Lung (tissue), 12 donors: Measurements from ENCODE around the gene PIK3R3. TPM values are rescaled to one million over a fixed set of nuclear protein-coding genes. Genes with fewer than 3 reads are reported as not detected.

Experiments
- ATAC-seq: fragments of 200-7000 bp; cut with Tn5 transposase; one replicate; pipeline ENCODE4 v1.9.1; 2020; ENCODE audit warnings: moderate number of reproducible peaks; ENCODE audit not compliant: insufficient read depth, low FRiP score
- DNase-seq, 3 donors: peaks; one replicate each; pipeline ENCODE4 v3.0.0-alpha.2; 2013 to 2017
- H3K27ac ChIP-seq, 2 donors: one replicate each; pipeline ENCODE4 v1.5.1; 2013; ENCODE audit warnings: mild to moderate bottlenecking in 2 of 2, moderate library complexity in 2 of 2, control low read depth in 1 of 2, inconsistent platforms in 1 of 2, low read depth in 1 of 2, low read length in 1 of 2
- H3K27me3 ChIP-seq, 3 donors: one replicate each; pipeline ENCODE4 v1.5.1; 2013; ENCODE audit warnings: low read length in 2 of 3; ENCODE audit not compliant: control insufficient read depth in 3 of 3, insufficient read depth in 3 of 3
- H3K36me3 ChIP-seq, 4 donors: one replicate each; pipeline ENCODE4 v1.5.1; 2013; ENCODE audit warnings: low read length in 4 of 4, mild to moderate bottlenecking in 1 of 4, moderate library complexity in 1 of 4; ENCODE audit not compliant: control insufficient read depth in 4 of 4, insufficient read depth in 4 of 4
- H3K4me1 ChIP-seq, 5 donors: one replicate each; pipeline ENCODE4 v1.5.1; 2013; ENCODE audit warnings: low read length in 5 of 5, mild to moderate bottlenecking in 2 of 5, moderate library complexity in 1 of 5; ENCODE audit not compliant: control insufficient read depth in 5 of 5, insufficient read depth in 5 of 5
- H3K4me3 ChIP-seq: one replicate; pipeline ENCODE4 v1.5.1; 2013; ENCODE audit warnings: mild to moderate bottlenecking, control low read depth, moderate library complexity
- H3K9ac ChIP-seq, 2 donors: one replicate each; pipeline ENCODE4 v1.5.1; 2013; ENCODE audit warnings: low read length in 2 of 2, control low read depth in 1 of 2; ENCODE audit not compliant: insufficient read depth in 1 of 2
- H3K9me3 ChIP-seq, 4 donors: one replicate each; pipeline ENCODE4 v1.5.1; 2013; ENCODE audit warnings: low read length in 3 of 4, mild to moderate bottlenecking in 1 of 4, moderate library complexity in 1 of 4; ENCODE audit not compliant: control insufficient read depth in 4 of 4, insufficient read depth in 3 of 4
- CTCF ChIP-seq: IDR thresholded peaks from 2 replicates; pipeline ENCODE4 v1.5.1; 2012; ENCODE audit warnings: mild to moderate bottlenecking; ENCODE audit errors: control extremely low read depth, extremely low read depth
- WGBS, 2 donors: extraction: QIAGEN DNeasy Blood & Tissue Kit; methylation state at CpG; one replicate each; pipeline ENCODE4 v1.1.7; 2013; 5-methylcytosine and 5-hydroxymethylcytosine counted together
- polyA plus RNA-seq, 2 donors: library from polyadenylated mRNA; stranded (reverse); fragments of 200-250 nt; gene quantifications; one replicate each; pipeline ENCODE4 v1.2.1, GENCODE V29; 2013
- total RNA-seq, 2 donors: library from RNA; depleted of rRNA in 1 of 2; stranded (reverse); fragments of >200 nt in 1 of 2; gene quantifications; one replicate each; pipeline ENCODE4 v1.2.1, GENCODE V29; 2014 to 2021
- donor health status: control.
- donor health status: control.
- donor health status: Bipolar disorder and iron deficiency.
- donor health status: healthy.
- donor health status: DM: yes; HTN: yes; CAD: no.

The PIK3R3 gene
- total and polyA plus RNA-seq, 4 donors: 9.1 to 36.7 (median 17.1) TPM

- Histone ChIP-seq H3K4me1 (peaks cover 3 to 24% (median 5%) of the 10 kb centered on the region in 5 donors), H3K27me3 (no peaks in the 10 kb centered on the region), H3K27ac (no peak overlapping the region), H3K9ac (no peak overlapping the region), H3K4me3 (no peak overlapping the region), H3K36me3 (peaks cover 0 to 10% (median 7%) of the 10 kb centered on the region in 4 donors), H3K9me3 (no peaks in the 10 kb centered on the region)
- no peak for ATAC-seq
- DNase-seq: peak in 2 of 3 donors; percentile 45 to 55
- TF ChIP-seq CTCF: no peak
These were observed 90.5 kb downstream of the PIK3R3 start for GRCh38 chr1:46041974-46042373.

- Histone ChIP-seq H3K4me3 (no peak overlapping the region), H3K36me3 (peaks cover 0 to 10% (median 7%) of the 10 kb centered on the region in 4 donors), H3K27ac (no peak overlapping the region), H3K9ac (no peak overlapping the region), H3K4me1 (peaks cover 3 to 24% (median 5%) of the 10 kb centered on the region in 5 donors), H3K9me3 (no peaks in the 10 kb centered on the region), H3K27me3 (no peaks in the 10 kb centered on the region)
- no peak for ATAC-seq
- WGBS, 2 donors: 78 to 82% methylated on average over 2 of the region's 2 CpGs
- TF ChIP-seq CTCF: no peak
- DNase-seq: no peak
These were observed 90.9 kb downstream of the PIK3R3 start for GRCh38 chr1:46041551-46041950.

GRCh38 chr1:46039571-46040052 lies 92.8 kb downstream of the PIK3R3 start:
- Histone ChIP-seq H3K9ac (no peak overlapping the region), H3K27ac (peak overlapping the region in 1 of 2 donors; percentile 4)
- no peak for TF ChIP-seq CTCF

More at GRCh38 chr1:46039571-46040052, 92.8 kb downstream of the PIK3R3 start:
- ATAC-seq (no peak), DNase-seq (peak; percentile 74 to 87 (median 80))
- no peaks in the 10 kb centered on the region for H3K27me3 ChIP-seq
- peaks cover 0 to 7% (median 6%) of the 10 kb centered on the region in 4 donors for H3K36me3 ChIP-seq
- peaks cover 3 to 24% (median 5%) of the 10 kb centered on the region in 5 donors for H3K4me1 ChIP-seq
- WGBS, 2 donors: 22% methylated on average over 4 of the region's 4 CpGs
- H3K9me3 ChIP-seq: no peaks in the 10 kb centered on the region
- no peak overlapping the region for H3K4me3 ChIP-seq
